Ishikawa (cell line): Measurements from ENCODE around the gene CNNM2.

Experiments
- EP300 ChIP-seq: IDR thresholded peaks from 2 replicates; pipeline ENCODE4 v1.6.1; 2012; ENCODE audit warnings: borderline replicate concordance
- RAD21 ChIP-seq: IDR thresholded peaks from 2 replicates; pipeline ENCODE4 v1.6.1; 2012; ENCODE audit warnings: low read depth

DNA sequence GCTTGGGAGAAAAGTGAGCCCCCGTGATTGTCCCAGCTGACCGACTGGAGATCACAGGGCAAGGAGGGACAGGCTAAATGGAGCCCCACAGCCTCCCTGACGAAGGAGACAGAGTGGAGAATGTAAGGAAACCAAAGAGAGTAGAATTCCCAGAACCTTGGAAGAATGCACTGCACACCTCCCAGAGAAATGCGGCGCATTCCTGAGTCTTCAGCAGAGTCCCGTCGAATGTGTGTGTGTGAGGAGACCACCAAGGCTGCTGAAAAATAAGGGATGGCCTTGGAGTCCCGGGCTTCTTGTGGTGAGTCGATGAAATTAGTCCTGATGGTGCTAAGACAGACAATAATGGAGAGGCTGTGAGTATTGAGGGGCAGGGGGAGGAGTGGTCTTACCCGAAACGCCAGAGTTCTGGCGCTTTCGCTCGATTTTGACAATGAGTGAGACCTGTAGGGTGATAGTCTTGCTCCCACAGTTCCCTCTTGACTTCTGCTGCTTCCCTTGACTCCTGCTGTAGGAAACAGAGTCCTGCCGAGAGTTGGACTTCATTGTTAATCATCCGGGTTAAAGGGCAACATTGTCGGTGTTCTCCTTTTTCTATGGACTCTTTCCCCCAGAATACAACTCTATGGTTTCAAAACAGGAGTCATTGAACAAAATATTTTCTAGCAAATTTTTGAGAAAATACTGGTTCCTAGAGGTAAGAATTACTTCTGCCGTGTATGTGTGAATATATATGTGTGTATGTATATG lies 103.2 kb downstream of the CNNM2 start:
- TF ChIP-seq RAD21 (no peak), EP300 (no peak)
